Gastroesophageal sphincter (tissue), 3 donors: ENCODE measurements around the gene ANKDD1B.

Experiments
- EP300 ChIP-seq: sonication (generic); formaldehyde crosslinking; IDR thresholded peaks from one replicate; pipeline ENCODE4 v1.6.1; 2017; ENCODE audit warnings: antibody characterized with exemption, mild to moderate bottlenecking
- POLR2A ChIP-seq, 2 donors: fragments of 450-650 bp; IDR thresholded peaks; one replicate each; pipeline ENCODE4 v1.6.1; 2017; ENCODE audit warnings: antibody characterized with exemption in 2 of 2, mild to moderate bottlenecking in 2 of 2, moderate library complexity in 1 of 2
- POLR2AphosphoS5 ChIP-seq: sonication (generic); formaldehyde crosslinking; IDR thresholded peaks from one replicate; pipeline ENCODE4 v1.6.1; 2017; ENCODE audit warnings: antibody characterized with exemption
- TF ChIP-seq, protein P1 (sequence below), 4 experiments: fragments of 200-600 bp in 2 of 4; fragments of 450-650 bp in 2 of 4; sonication (generic) in 1 of 4; IDR thresholded peaks; one replicate each; pipeline ENCODE4 v1.5.1; 2017 to 2019; ENCODE audit warnings: antibody characterized with exemption in 4 of 4, mild to moderate bottlenecking in 2 of 4, moderate library complexity in 2 of 4

DNA sequence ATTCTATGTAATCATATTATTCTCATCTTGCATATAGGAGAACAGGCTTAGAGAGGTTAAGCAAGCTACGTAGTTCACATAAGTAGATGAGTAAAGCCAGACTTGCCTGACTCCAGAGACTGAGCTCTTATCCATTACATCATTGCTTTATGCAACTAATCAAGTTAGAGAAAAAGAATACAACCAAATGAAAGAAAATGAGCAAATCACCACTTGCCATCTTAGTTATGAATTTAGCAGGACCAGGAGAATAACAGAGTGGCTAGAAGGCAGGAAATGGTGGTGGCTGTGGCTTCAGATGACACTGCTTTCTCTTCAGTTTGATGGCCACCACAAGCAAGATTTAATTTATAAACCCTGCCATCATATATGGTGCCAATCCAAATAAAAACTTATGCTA lies 79.4 kb downstream of the ANKDD1B start:
- TF ChIP-seq, protein P1, sequence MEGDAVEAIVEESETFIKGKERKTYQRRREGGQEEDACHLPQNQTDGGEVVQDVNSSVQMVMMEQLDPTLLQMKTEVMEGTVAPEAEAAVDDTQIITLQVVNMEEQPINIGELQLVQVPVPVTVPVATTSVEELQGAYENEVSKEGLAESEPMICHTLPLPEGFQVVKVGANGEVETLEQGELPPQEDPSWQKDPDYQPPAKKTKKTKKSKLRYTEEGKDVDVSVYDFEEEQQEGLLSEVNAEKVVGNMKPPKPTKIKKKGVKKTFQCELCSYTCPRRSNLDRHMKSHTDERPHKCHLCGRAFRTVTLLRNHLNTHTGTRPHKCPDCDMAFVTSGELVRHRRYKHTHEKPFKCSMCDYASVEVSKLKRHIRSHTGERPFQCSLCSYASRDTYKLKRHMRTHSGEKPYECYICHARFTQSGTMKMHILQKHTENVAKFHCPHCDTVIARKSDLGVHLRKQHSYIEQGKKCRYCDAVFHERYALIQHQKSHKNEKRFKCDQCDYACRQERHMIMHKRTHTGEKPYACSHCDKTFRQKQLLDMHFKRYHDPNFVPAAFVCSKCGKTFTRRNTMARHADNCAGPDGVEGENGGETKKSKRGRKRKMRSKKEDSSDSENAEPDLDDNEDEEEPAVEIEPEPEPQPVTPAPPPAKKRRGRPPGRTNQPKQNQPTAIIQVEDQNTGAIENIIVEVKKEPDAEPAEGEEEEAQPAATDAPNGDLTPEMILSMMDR (IDR thresholded peaks at IDR 0.05) = no peak
- TF ChIP-seq EP300 (no peak), POLR2AphosphoS5 (no peak), POLR2A (IDR thresholded peaks at IDR 0.05) (no peak)
